ENCODE measurements around the gene PAPLN. TPM values are rescaled to one million over a fixed set of nuclear protein-coding genes. Genes with fewer than 3 reads are reported as not detected.

PAPLN gene
- total and polyA plus RNA-seq, 2 of the 8 experiments (the other 6 are each of a cell fraction or from before 2014, with no cell fraction given) = 14.8 to 25.6 TPM

DNA sequence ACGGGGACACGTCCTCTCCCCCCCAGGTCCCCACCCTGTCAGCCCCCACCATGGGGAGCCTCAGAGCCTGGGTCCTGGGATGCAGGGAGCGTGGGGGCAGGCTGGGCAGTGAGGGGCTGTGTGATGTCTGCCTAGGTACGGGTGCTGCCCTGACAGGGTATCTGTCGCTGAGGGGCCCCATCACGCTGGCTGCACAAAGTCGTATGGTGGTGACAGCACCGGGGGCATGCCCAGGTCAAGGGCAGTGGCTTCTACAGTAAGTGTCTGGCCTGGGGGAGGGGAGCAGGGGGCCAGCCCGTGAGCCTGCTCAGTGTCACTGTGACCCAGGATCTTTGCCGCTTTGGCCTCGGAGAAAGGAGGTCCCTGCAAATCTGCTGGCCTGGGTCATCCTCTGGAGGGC is 23.3 kb downstream of the PAPLN start:
- H4K8ac ChIP-seq (ENCODE audit: extremely low read depth, insufficient read depth, low read length) = no peak overlapping the region; the same call in 1 of the 2 replicates
- CTCF ChIA-PET (ENCODE audit: partially characterized antibody) = interaction anchor here (1.0 kb wide), 1 partner anchor 24 kb away, joined by 4 read pairs; no protein-coding TSS in a partner anchor
- H3K4me1 ChIP-seq (replicated peaks in 1 of 4; ENCODE audit: control insufficient read depth in 3 of 4, insufficient read depth in 4 of 4, low read length in 3 of 4) = no peaks in the 10 kb centered on the region; a peak in 1 of 7 replicates
- no peak overlapping the region for H2AFZ ChIP-seq (ENCODE audit: low read length)
- H3K23me2 ChIP-seq (ENCODE audit: low read depth, low read length) = no peaks in the 10 kb centered on the region
- no peaks in the 10 kb centered on the region for H3K79me2 ChIP-seq (ENCODE audit: control insufficient read depth in 1 of 2, insufficient read depth in 2 of 2, low read length in 2 of 2)
- FAIRE-seq = no peak
- no peak overlapping the region for H2BK5ac ChIP-seq (ENCODE audit: low read depth, low read length)
- H3K4me2 ChIP-seq (ENCODE audit: insufficient read depth in 1 of 2, low read depth in 2 of 2, low read length in 2 of 2) = no peak overlapping the region
- no peak overlapping the region for H3K23ac ChIP-seq (ENCODE audit: insufficient read length)
- H3K4ac ChIP-seq (replicated peaks; ENCODE audit: insufficient read length, low read depth, low read length) = no peak overlapping the region
- H2BK120ac ChIP-seq (replicated peaks; ENCODE audit: low read depth, low read length) = no peak overlapping the region
- no peak overlapping the region for H3K9ac ChIP-seq (replicated peaks in 1 of 4; ENCODE audit: extremely low read depth in 1 of 4, low read depth in 3 of 4, low read length in 3 of 4)
- H3K36me3 ChIP-seq (ENCODE audit: control insufficient read depth in 2 of 4, insufficient read depth in 4 of 4, low read length in 3 of 4) = peaks cover 0 to 25% (median 9%) of the 10 kb centered on the region in 4 experiments; a peak in 4 of 8 replicates
- H3K18ac ChIP-seq (ENCODE audit: extremely low read depth, low read length) = no peak overlapping the region
- no peak overlapping the region for H2BK12ac ChIP-seq (ENCODE audit: low read depth, low read length)
- no peak overlapping the region for H4K5ac ChIP-seq (ENCODE audit: insufficient read length, low read depth, low read length)
- H3K14ac ChIP-seq (ENCODE audit: insufficient read length) = no peak overlapping the region
- no peak for TF ChIP-seq TAF1 (IDR thresholded peaks at IDR 0.05; ENCODE audit: low read depth, low read length)
- TF ChIP-seq RFX5 (IDR thresholded peaks at IDR 0.05; ENCODE audit: borderline replicate concordance, low read depth, low read length) = no peak
- TF ChIP-seq MAX (IDR thresholded peaks at IDR 0.05) = no peak
- TF ChIP-seq ASH2L (IDR thresholded peaks at IDR 0.05; ENCODE audit: low read length) = no peak
- TF ChIP-seq USF2 (IDR thresholded peaks at IDR 0.05; ENCODE audit: low read length) = no peak
- H3K27me3 ChIP-seq (replicated peaks in 1 of 4; ENCODE audit: control insufficient read depth in 3 of 4, extremely low read depth in 1 of 4, insufficient read depth in 3 of 4, low read length in 3 of 4) = no peaks in the 10 kb centered on the region
- H3K4me3 ChIP-seq (ENCODE audit: extremely low read depth in 1 of 4, insufficient read depth in 2 of 4, low read depth in 3 of 4, low read length in 4 of 4) = no peak overlapping the region
- H3K79me1 ChIP-seq (ENCODE audit: low read depth, low read length) = no peaks in the 10 kb centered on the region
- peaks cover 0 to 7% of the 10 kb centered on the region in 2 experiments for H4K20me1 ChIP-seq (replicated peaks in 1 of 2; ENCODE audit: control insufficient read depth in 1 of 2, insufficient read depth in 2 of 2, low read length in 2 of 2)
- H3K56ac ChIP-seq (replicated peaks; ENCODE audit: insufficient read length, low read depth, low read length) = no peak overlapping the region
- H2BK20ac ChIP-seq (ENCODE audit: low read length) = no peak overlapping the region
- WGBS, 2 experiments (ENCODE audit: extremely low coverage in 1 of 2, insufficient coverage in 1 of 2, insufficient read length in 1 of 2, insufficient replicate concordance in 2 of 2, low coverage in 1 of 2, low lambda C conversion rate in 2 of 2, missing lambda C conversion rate in 1 of 2) = 97% methylated on average over 10 of the region's 11 CpGs; no CpG with 5 or more reads in 1 of the 2 experiments
- H2AK5ac ChIP-seq (ENCODE audit: low read depth, low read length) = no peak overlapping the region
- no peak overlapping the region for H2BK15ac ChIP-seq (ENCODE audit: low read length)
- no peak overlapping the region for H3K27ac ChIP-seq (ENCODE audit: low read depth, low read length)
- POLR2A ChIA-PET (ENCODE audit: partially characterized antibody) = interaction anchor here (1.0 to 1.6 kb wide), 3 partner anchors 10 to 43 kb away, joined by 3 to 4 read pairs (median 4); no protein-coding TSS in a partner anchor
- H4K91ac ChIP-seq (replicated peaks; ENCODE audit: insufficient read length, low read length) = no peak overlapping the region
- DNase-seq (ENCODE audit: low read depth in 1 of 2, low spot score in 2 of 2) = no peak
- H3K9me3 ChIP-seq (ENCODE audit: insufficient read depth in 2 of 2, low read depth in 1 of 2, low read length in 1 of 2) = no peaks in the 10 kb centered on the region

All from H1 (cell line).